Measurements from ENCODE around the gene SPEF1. TPM values are rescaled to one million over a fixed set of nuclear protein-coding genes. Genes with fewer than 3 reads are reported as not detected.
A peak's percentile ranks its signal among the peaks of the same experiment; 100 is the strongest.

The SPEF1 gene
- total and polyA plus RNA-seq, 10 of the 15 experiments (the other 5 are each of a cell fraction or from before 2014, with no cell fraction given), result 0.12 TPM; not detected in 9

- H3K27me3 ChIP-seq (replicated peaks in 1 of 2; ENCODE audit: control insufficient read depth in 2 of 2, insufficient read depth in 2 of 2, low read length in 1 of 2), result peaks cover 0 to 2% of the 10 kb centered on the region in 2 experiments; a peak in 1 of 4 replicates
- peak overlapping the region; percentile 72 for H3K4me2 ChIP-seq (ENCODE audit: control insufficient read depth, insufficient read depth)
- ChIA-PET RAD21 (ENCODE audit: unreplicated experiment) (no interaction called here), POLR2A (no interaction called here), SMC1A (ENCODE audit: uncharacterized antibody, unreplicated experiment) (no interaction called here), CTCF (interaction anchor here (0.5 to 1.4 kb wide), 2 partner anchors 16 to 18 kb away, joined by 3 to 4 read pairs; no protein-coding TSS in a partner anchor)
- WGBS (ENCODE audit: insufficient coverage, insufficient replicate concordance, low lambda C conversion rate, missing lambda C conversion rate), result 92% methylated on average over 17 of the region's 17 CpGs
- in situ Hi-C loops (cut with MboI), result loop anchor here (5.0 kb wide), 1 partner anchor 303 kb away; no protein-coding TSS in a partner anchor
- TF ChIP-seq NR2C1 (IDR thresholded peaks at IDR 0.05) (no peak), POU2F2 (IDR thresholded peaks at IDR 0.05; ENCODE audit: borderline replicate concordance, low read depth, low read length) (no peak), POLR2AphosphoS5 (IDR thresholded peaks at IDR 0.05; ENCODE audit: low read length) (peak; percentile 51; the same call in 1 of the 2 replicates)
- intact Hi-C loops (cut with micrococcal nuclease; ENCODE audit: unreplicated experiment), result loop anchor here (5.0 to 10.0 kb wide), 2 partner anchors 67 to 230 kb away; partner anchors contain the start of gene RNF24
- H3K9ac ChIP-seq (ENCODE audit: control insufficient read depth, insufficient read depth, low read length), result no peak overlapping the region
- H2AFZ ChIP-seq (ENCODE audit: control insufficient read depth, low read depth, low read length), result no peak overlapping the region
- H3K79me2 ChIP-seq (ENCODE audit: control insufficient read depth, insufficient read depth, low read length), result peaks cover 14% of the 10 kb centered on the region
- no peak for FAIRE-seq
- no peaks in the 10 kb centered on the region for H3K9me3 ChIP-seq (replicated peaks; ENCODE audit: control insufficient read depth, insufficient read depth, low read length)
- TSS peak; percentile 97 for BruUV-seq (replicated peaks)
- no peak for DNase-seq (ENCODE audit: low read depth, low spot score)
- no peak overlapping the region for H3K27ac ChIP-seq (ENCODE audit: control insufficient read depth, insufficient read depth)
- no peak overlapping the region for H3K4me3 ChIP-seq
- no peaks in the 10 kb centered on the region for H4K20me1 ChIP-seq (ENCODE audit: control insufficient read depth, insufficient read depth)
- H3K36me3 ChIP-seq (ENCODE audit: control insufficient read depth in 2 of 2, insufficient read depth in 2 of 2, low read length in 1 of 2), result no peaks in the 10 kb centered on the region
- no peak for ATAC-seq
- peaks cover 17% of the 10 kb centered on the region for H3K4me1 ChIP-seq (ENCODE audit: control insufficient read depth, insufficient read depth, low read length)
These were observed 3.1 kb upstream of the SPEF1 start for GRCh38 chr20:3784216-3784853.

- 69% methylated on average over 10 of the region's 10 CpGs for WGBS (ENCODE audit: insufficient coverage, insufficient replicate concordance, low lambda C conversion rate, missing lambda C conversion rate)
- no peaks in the 10 kb centered on the region for H3K9me3 ChIP-seq (replicated peaks; ENCODE audit: control insufficient read depth, insufficient read depth, low read length)
- H3K4me2 ChIP-seq (ENCODE audit: control insufficient read depth, insufficient read depth), result no peak overlapping the region
- in situ Hi-C loops (cut with MboI), result loop anchor here (5.0 kb wide), 1 partner anchor 304 kb away; no protein-coding TSS in a partner anchor
- intact Hi-C loops (cut with micrococcal nuclease; ENCODE audit: unreplicated experiment), result loop anchor here (5.0 to 10.0 kb wide), 2 partner anchors 66 to 231 kb away; partner anchors contain the start of gene RNF24
- H3K27ac ChIP-seq (ENCODE audit: control insufficient read depth, insufficient read depth), result no peak overlapping the region
- no peak overlapping the region for H3K9ac ChIP-seq (ENCODE audit: control insufficient read depth, insufficient read depth, low read length)
- BruUV-seq (replicated peaks), result no TSS peak
- no peak overlapping the region for H3K4me3 ChIP-seq
- no peaks in the 10 kb centered on the region for H4K20me1 ChIP-seq (ENCODE audit: control insufficient read depth, insufficient read depth)
- no peak overlapping the region for H2AFZ ChIP-seq (ENCODE audit: control insufficient read depth, low read depth, low read length)
- ChIA-PET RAD21 (ENCODE audit: unreplicated experiment) (no interaction called here), CTCF (interaction anchor here (1.4 kb wide), 1 partner anchor 15 kb away, joined by 4 read pairs; no protein-coding TSS in a partner anchor), SMC1A (ENCODE audit: uncharacterized antibody, unreplicated experiment) (no interaction called here), POLR2A (interaction anchor here (0.6 kb wide), 1 partner anchor 914 kb away, joined by 3 read pairs; no protein-coding TSS in a partner anchor)
- peak; percentile 49; the same call in 1 of the 2 replicates for TF ChIP-seq POLR2A (IDR thresholded peaks at IDR 0.05; ENCODE audit: low read depth, low read length)
- no peak for TF ChIP-seq HCFC1 (IDR thresholded peaks at IDR 0.05; ENCODE audit: low read length)
- H3K27me3 ChIP-seq (replicated peaks in 1 of 2; ENCODE audit: control insufficient read depth in 2 of 2, insufficient read depth in 2 of 2, low read length in 1 of 2), result peaks cover 2 to 3% of the 10 kb centered on the region in 2 experiments; a peak in 3 of 4 replicates
- no peak for DNase-seq (ENCODE audit: low read depth, low spot score)
- ATAC-seq, result no peak
- no peaks in the 10 kb centered on the region for H3K36me3 ChIP-seq (ENCODE audit: control insufficient read depth in 2 of 2, insufficient read depth in 2 of 2, low read length in 1 of 2)
- peaks cover 14% of the 10 kb centered on the region for H3K79me2 ChIP-seq (ENCODE audit: control insufficient read depth, insufficient read depth, low read length)
- H3K4me1 ChIP-seq (ENCODE audit: control insufficient read depth, insufficient read depth, low read length), result peaks cover 17% of the 10 kb centered on the region
- FAIRE-seq, result no peak
These were observed 2.4 kb upstream of the SPEF1 start for GRCh38 chr20:3783511-3784195.
